CD14-positive monocyte (primary cell): ENCODE data around the gene STX12. TPM values are rescaled to one million over a fixed set of nuclear protein-coding genes. Genes with fewer than 3 reads are reported as not detected.

Experiments used
- DNase-seq, 3 donors: peaks; one replicate each; pipeline ENCODE4 v3.0.0-alpha.2; 2011 to 2022
- H2AFZ ChIP-seq: 2 replicates; pipeline ENCODE4 v1.6.0; 2012; ENCODE audit warnings: mild to moderate bottlenecking, low read depth, low read length, inconsistent platforms; ENCODE audit not compliant: insufficient read depth, poor library complexity, severe bottlenecking
- H3K27ac ChIP-seq, 2 donors: 1 replicate in 1 of 2; 2 replicates in 1 of 2; pipeline ENCODE4 v1.5.1; 2012 to 2013; ENCODE audit warnings: low read length in 2 of 2, control low read depth in 1 of 2, inconsistent platforms in 1 of 2, low read depth in 1 of 2, mild to moderate bottlenecking in 1 of 2
- H3K27me3 ChIP-seq, 2 donors: one replicate each; pipeline versions ENCODE4 v1.6.0 to v1.6.1; 2011 to 2013; ENCODE audit warnings: low read length in 2 of 2; ENCODE audit not compliant: control insufficient read depth in 2 of 2, insufficient read depth in 2 of 2
- H3K36me3 ChIP-seq, 2 donors: replicated peaks in 1 of 2; 1 replicate in 1 of 2; 2 replicates in 1 of 2; pipeline versions ENCODE4 v1.5.1 to v1.6.1; 2012 to 2013; ENCODE audit warnings: low read length in 2 of 2, control low read depth in 1 of 2, inconsistent platforms in 1 of 2, mild to moderate bottlenecking in 1 of 2; ENCODE audit not compliant: insufficient read depth in 2 of 2, control insufficient read depth in 1 of 2
- H3K4me1 ChIP-seq, 2 donors: 1 replicate in 1 of 2; 2 replicates in 1 of 2; pipeline versions ENCODE4 v1.5.1 to v1.6.1; 2012 to 2013; ENCODE audit warnings: low read length in 2 of 2, control low read depth in 1 of 2, inconsistent platforms in 1 of 2, mild to moderate bottlenecking in 1 of 2, moderate library complexity in 1 of 2; ENCODE audit not compliant: insufficient read depth in 2 of 2, control insufficient read depth in 1 of 2
- H3K4me2 ChIP-seq: replicated peaks from 2 replicates; pipeline ENCODE3; 2012; ENCODE audit warnings: low read length, moderate library complexity, mild to moderate bottlenecking; ENCODE audit not compliant: poor library complexity, severe bottlenecking; ENCODE audit errors: extremely low read depth
- H3K4me3 ChIP-seq, 3 experiments: fragments of 200-600 bp in 1 of 3; sonication (generic) in 1 of 3; replicated peaks in 1 of 3; 1 replicate in 2 of 3; 2 replicates in 1 of 3; pipeline ENCODE4 v1.5.1; 2011 to 2013; ENCODE audit warnings: low read length in 3 of 3, mild to moderate bottlenecking in 3 of 3, control low read depth in 2 of 3, low read depth in 2 of 3, inconsistent platforms in 1 of 3, moderate library complexity in 1 of 3
- H3K79me2 ChIP-seq: 2 replicates; pipeline ENCODE4 v1.6.0; 2012; ENCODE audit warnings: mild to moderate bottlenecking, control low read depth, inconsistent platforms, low read length, moderate library complexity; ENCODE audit not compliant: insufficient read depth
- H3K9ac ChIP-seq: 2 replicates; pipeline ENCODE4 v1.6.0; 2017; ENCODE audit warnings: low read length, mild to moderate bottlenecking; ENCODE audit not compliant: insufficient read depth, poor library complexity, severe bottlenecking
- H3K9me3 ChIP-seq, 2 donors: replicated peaks in 1 of 2; 1 replicate in 1 of 2; 2 replicates in 1 of 2; pipeline versions ENCODE4 v1.5.1 to v1.6.1; 2012 to 2013; ENCODE audit warnings: low read length in 2 of 2, control low read depth in 1 of 2; ENCODE audit not compliant: control insufficient read depth in 1 of 2, insufficient read depth in 1 of 2
- H4K20me1 ChIP-seq: 2 replicates; pipeline ENCODE4 v1.6.0; 2012; ENCODE audit warnings: mild to moderate bottlenecking, low read length, control low read depth, moderate library complexity; ENCODE audit not compliant: insufficient read depth
- H3K27ac Mint-ChIP-seq, 7 donors: one replicate each; pipeline ENCODE4 v1.8.0; 2020; ENCODE audit warnings: mild to moderate bottlenecking in 7 of 7, mixed read lengths in 7 of 7, moderate library complexity in 6 of 7, inconsistent platforms in 2 of 7
- H3K27me3 Mint-ChIP-seq, 3 donors: one replicate each; pipeline ENCODE4 v1.8.0; 2021 to 2022; ENCODE audit warnings: low read depth in 3 of 3, mild to moderate bottlenecking in 3 of 3, mixed read lengths in 3 of 3, moderate library complexity in 3 of 3, inconsistent platforms in 1 of 3
- H3K36me3 Mint-ChIP-seq, 2 donors: one replicate each; pipeline ENCODE4 v1.8.0; 2020; ENCODE audit warnings: mixed read lengths in 2 of 2, inconsistent platforms in 1 of 2, mild to moderate bottlenecking in 1 of 2
- H3K4me1 Mint-ChIP-seq: one replicate; pipeline ENCODE4 v1.8.0; 2020; ENCODE audit warnings: mild to moderate bottlenecking, mixed read lengths
- H3K4me3 Mint-ChIP-seq, 2 donors: one replicate each; pipeline ENCODE4 v1.8.0; 2020; ENCODE audit warnings: mild to moderate bottlenecking in 2 of 2, mixed read lengths in 2 of 2, moderate library complexity in 1 of 2
- H3K9me3 Mint-ChIP-seq, 7 donors: one replicate each; pipeline ENCODE4 v1.8.0; 2020 to 2022; ENCODE audit warnings: mixed read lengths in 7 of 7, mild to moderate bottlenecking in 6 of 7, moderate library complexity in 6 of 7, inconsistent platforms in 2 of 7
- WGBS: methylation state at CpG from one replicate; pipeline ENCODE4 v1.1.5; 2013; ENCODE audit warnings: missing lambda C conversion rate; ENCODE audit not compliant: insufficient coverage; 5-methylcytosine and 5-hydroxymethylcytosine counted together
- intact Hi-C, 2 donors: fragments of 100-400 bp; cut with micrococcal nuclease; formaldehyde crosslinking; loops; one replicate each; pipeline versions ENCODE4 v1.15.0 to v1.15.1; 2023
- polyA plus RNA-seq, 3 donors: library from polyadenylated mRNA; depleted of rRNA in 1 of 3; unstranded in 2 of 3; stranded (reverse) in 1 of 3; fragments of 300-500 nt in 2 of 3; fragments of >200 nt in 1 of 3; fragmentation: Illumina TruSeq in 2 of 3; gene quantifications; 1 replicate in 2 of 3; 2 replicates in 1 of 3; pipeline ENCODE4 v1.2.3, GENCODE V29; 2012 to 2021
- TF ChIP-seq, protein P1 (sequence below): fragments of 200-600 bp; IDR thresholded peaks from one replicate; pipeline ENCODE4 v1.8.0; 2022; ENCODE audit warnings: antibody characterized with exemption, mild to moderate bottlenecking

The STX12 gene
- polyA plus RNA-seq, 3 donors, result 29.4 to 49.4 (median 36.2) TPM

DNA sequence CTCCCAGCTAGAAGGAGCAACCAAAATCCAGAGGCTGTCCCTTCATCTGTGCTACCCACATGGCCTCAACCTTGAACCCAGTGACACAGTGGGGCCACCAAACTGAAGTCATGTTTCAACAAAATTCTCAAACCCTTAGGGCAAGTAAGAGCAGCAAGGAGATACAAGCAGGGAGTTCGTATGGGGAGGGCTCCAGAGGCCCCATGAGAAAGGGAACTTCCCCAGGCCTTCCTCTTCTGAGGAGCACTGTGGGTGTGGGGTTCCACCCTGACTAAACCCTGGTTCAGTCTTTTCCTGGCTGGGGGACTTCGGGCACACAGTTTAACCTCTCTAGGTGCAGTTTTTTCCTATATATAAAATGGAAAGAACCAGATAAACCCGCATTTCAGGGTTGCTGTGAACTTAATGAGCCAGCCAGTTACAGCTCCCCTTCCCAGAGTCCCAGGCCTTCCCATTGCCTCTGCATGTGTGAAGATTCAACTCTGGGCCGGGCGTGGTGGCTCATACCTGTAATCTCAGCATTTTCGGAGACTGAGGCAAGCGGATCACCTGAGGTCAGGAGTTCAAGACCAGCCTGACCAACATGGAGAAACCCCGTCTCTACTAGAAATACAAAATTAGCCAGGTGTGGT is 91.4 kb downstream of the STX12 start:
- H4K20me1 ChIP-seq, result no peaks in the 10 kb centered on the region
- H3K4me2 ChIP-seq, result peak overlapping the region; percentile 73
- peak overlapping the region; percentile 79 for H3K9ac ChIP-seq
- no peaks in the 10 kb centered on the region for H3K9me3 ChIP-seq
- peak overlapping the region; percentile 98 to 100 (median 99) for H3K27ac Mint-ChIP-seq
- H3K27ac ChIP-seq, result peak overlapping the region; percentile 91 to 100
- 80% methylated on average over 1 of the region's 8 CpGs for WGBS
- TF ChIP-seq, protein P1, sequence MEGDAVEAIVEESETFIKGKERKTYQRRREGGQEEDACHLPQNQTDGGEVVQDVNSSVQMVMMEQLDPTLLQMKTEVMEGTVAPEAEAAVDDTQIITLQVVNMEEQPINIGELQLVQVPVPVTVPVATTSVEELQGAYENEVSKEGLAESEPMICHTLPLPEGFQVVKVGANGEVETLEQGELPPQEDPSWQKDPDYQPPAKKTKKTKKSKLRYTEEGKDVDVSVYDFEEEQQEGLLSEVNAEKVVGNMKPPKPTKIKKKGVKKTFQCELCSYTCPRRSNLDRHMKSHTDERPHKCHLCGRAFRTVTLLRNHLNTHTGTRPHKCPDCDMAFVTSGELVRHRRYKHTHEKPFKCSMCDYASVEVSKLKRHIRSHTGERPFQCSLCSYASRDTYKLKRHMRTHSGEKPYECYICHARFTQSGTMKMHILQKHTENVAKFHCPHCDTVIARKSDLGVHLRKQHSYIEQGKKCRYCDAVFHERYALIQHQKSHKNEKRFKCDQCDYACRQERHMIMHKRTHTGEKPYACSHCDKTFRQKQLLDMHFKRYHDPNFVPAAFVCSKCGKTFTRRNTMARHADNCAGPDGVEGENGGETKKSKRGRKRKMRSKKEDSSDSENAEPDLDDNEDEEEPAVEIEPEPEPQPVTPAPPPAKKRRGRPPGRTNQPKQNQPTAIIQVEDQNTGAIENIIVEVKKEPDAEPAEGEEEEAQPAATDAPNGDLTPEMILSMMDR, result no peak
- peak overlapping the region; percentile 37 to 92 for H3K4me3 Mint-ChIP-seq
- H3K4me3 ChIP-seq, result peak overlapping the region in 1 of 3 experiments; percentile 11
- no peak overlapping the region for H2AFZ ChIP-seq
- H3K79me2 ChIP-seq, result peaks cover 34% of the 10 kb centered on the region
- peaks cover 0 to 5% (median 0%) of the 10 kb centered on the region in 3 donors for H3K27me3 Mint-ChIP-seq
- intact Hi-C loops, result loop anchor here in 1 of 2 donors (5.0 kb wide), 1 partner anchor 38 kb away; no protein-coding TSS in a partner anchor
- peaks cover 90 to 99% of the 10 kb centered on the region in 2 donors for H3K4me1 ChIP-seq
- H3K4me1 Mint-ChIP-seq, result peaks cover 91% of the 10 kb centered on the region
- H3K27me3 ChIP-seq, result no peaks in the 10 kb centered on the region
- DNase-seq, result peak; percentile 88 to 95 (median 93)
- no peaks in the 10 kb centered on the region for H3K36me3 ChIP-seq
- H3K9me3 Mint-ChIP-seq, result no peaks in the 10 kb centered on the region
- peaks cover 8 to 11% of the 10 kb centered on the region in 2 donors for H3K36me3 Mint-ChIP-seq

DNA sequence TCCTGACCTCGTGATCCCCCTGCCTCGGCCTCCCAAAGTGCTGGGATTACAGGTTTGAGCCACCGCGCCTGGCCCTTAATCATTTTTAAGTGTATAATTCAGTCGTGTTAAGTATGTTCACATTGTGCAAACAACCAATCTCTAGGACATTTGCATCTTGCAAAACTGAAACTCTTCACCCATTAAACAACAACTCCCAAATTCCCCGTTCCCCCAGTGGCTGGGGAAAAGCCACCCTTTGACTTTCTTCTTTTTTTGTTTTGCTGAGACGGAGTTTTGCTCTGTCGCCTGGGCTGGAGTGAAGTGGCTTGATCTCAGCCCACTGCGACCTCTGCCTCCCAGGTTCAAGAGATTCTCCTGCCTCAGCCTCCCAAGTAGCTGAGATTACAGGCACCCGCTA is 92.8 kb downstream of the STX12 start:
- H3K4me1 Mint-ChIP-seq, result peaks cover 84% of the 10 kb centered on the region
- Histone ChIP-seq H3K27me3 (no peaks in the 10 kb centered on the region), H3K27ac (peak overlapping the region; percentile 91 to 100), H3K4me2 (peak overlapping the region; percentile 18), H3K9me3 (no peaks in the 10 kb centered on the region), H3K36me3 (no peaks in the 10 kb centered on the region), H4K20me1 (no peaks in the 10 kb centered on the region), H3K4me3 (no peak overlapping the region), H3K79me2 (peaks cover 35% of the 10 kb centered on the region), H3K4me1 (peaks cover 93 to 99% of the 10 kb centered on the region in 2 donors), H2AFZ (no peak overlapping the region), H3K9ac (no peak overlapping the region)
- TF ChIP-seq, protein P1, result no peak
- H3K27ac Mint-ChIP-seq, result peak overlapping the region; percentile 98 to 100 (median 99)
- 41% methylated on average over 5 of the region's 10 CpGs for whole genome bisulfite sequencing
- intact Hi-C loops, result no loop called here
- H3K9me3 Mint-ChIP-seq, result no peaks in the 10 kb centered on the region
- peak in 1 of 3 donors; percentile 65 for DNase-seq
- peak overlapping the region in 1 of 2 donors; percentile 55 for H3K4me3 Mint-ChIP-seq
- peaks cover 6 to 11% of the 10 kb centered on the region in 2 donors for H3K36me3 Mint-ChIP-seq
- H3K27me3 Mint-ChIP-seq, result peaks cover 0 to 5% (median 0%) of the 10 kb centered on the region in 3 donors
